Measurements from ENCODE around the gene NR2C2.

The NR2C2 gene

GRCh38 chr3:15065550-15066007, 118.2 kb downstream of the NR2C2 start:
- no peak for FAIRE-seq

GRCh38 chr3:15066467-15066866, 119.1 kb downstream of the NR2C2 start:
- FAIRE-seq = no peak

- no peak for FAIRE-seq
These were observed 122.1 kb downstream of the NR2C2 start for GRCh38 chr3:15069441-15069840.

- no peak for FAIRE-seq
These were observed 124.3 kb downstream of the NR2C2 start for GRCh38 chr3:15071699-15072098.

- no peak for FAIRE-seq
These were observed 127.1 kb downstream of the NR2C2 start for GRCh38 chr3:15074500-15074899.

- FAIRE-seq = no peak
These were observed 131.7 kb downstream of the NR2C2 start for GRCh38 chr3:15079091-15079490.

GRCh38 chr3:15081960-15082664, 134.7 kb downstream of the NR2C2 start:
- FAIRE-seq = no peak

GRCh38 chr3:15083252-15083651, 135.9 kb downstream of the NR2C2 start:
- no peak for FAIRE-seq

- no peak for FAIRE-seq
These were observed 138.9 kb downstream of the NR2C2 start for GRCh38 chr3:15086263-15086662.

- FAIRE-seq = no peak
These were observed 139.3 kb downstream of the NR2C2 start for GRCh38 chr3:15086699-15087098.

- FAIRE-seq = no peak
These were observed 141.8 kb downstream of the NR2C2 start for GRCh38 chr3:15089201-15089600.

GRCh38 chr3:15091575-15091974, 144.2 kb downstream of the NR2C2 start:
- no peak for FAIRE-seq

GRCh38 chr3:15092686-15093085, 145.3 kb downstream of the NR2C2 start:
- FAIRE-seq = no peak

- FAIRE-seq = no peak
These were observed 146.9 kb downstream of the NR2C2 start for GRCh38 chr3:15094187-15094875.

- FAIRE-seq = no peak
These were observed 148.7 kb downstream of the NR2C2 start for GRCh38 chr3:15096046-15096445.

GRCh38 chr3:15097891-15098290, 150.5 kb downstream of the NR2C2 start:
- FAIRE-seq = no peak
